Liver (tissue), 3 donors: ENCODE results near the gene HSD3B1.

Source experiments
- CTCF ChIP-seq: fragments of 150-350 bp; IDR thresholded peaks from 2 replicates; pipeline ENCODE4 v1.5.1; 2017; ENCODE audit warnings: improper control_type of control experiment, low read depth, low read length; ENCODE audit not compliant: missing input control
- EGR1 ChIP-seq, 2 donors: IDR thresholded peaks; 2 replicates each; pipeline ENCODE4 v1.6.1; 2016 to 2018; ENCODE audit warnings: antibody characterized with exemption in 2 of 2, low read depth in 2 of 2
- FOXA2 ChIP-seq: IDR thresholded peaks from 2 replicates; pipeline ENCODE4 v1.6.1; 2016; ENCODE audit warnings: antibody characterized with exemption
- GABPA ChIP-seq, 2 donors: IDR thresholded peaks in 1 of 2; conservative IDR thresholded peaks in 1 of 2; 2 replicates each; pipeline ENCODE4 v1.6.1; 2016; ENCODE audit warnings: antibody characterized with exemption in 2 of 2, mild to moderate bottlenecking in 1 of 2, moderate library complexity in 1 of 2
- HNF4A ChIP-seq, 2 donors: conservative IDR thresholded peaks; 2 replicates each; pipeline ENCODE4 v1.6.1; 2016; ENCODE audit warnings: antibody characterized with exemption in 2 of 2, mild to moderate bottlenecking in 2 of 2
- JUND ChIP-seq, 2 donors: IDR thresholded peaks; 2 replicates each; pipeline ENCODE4 v1.6.1; 2016; ENCODE audit warnings: antibody characterized with exemption in 2 of 2
- NR2F2 ChIP-seq: IDR thresholded peaks from 2 replicates; pipeline ENCODE4 v1.6.1; 2016; ENCODE audit warnings: antibody characterized with exemption
- RAD21 ChIP-seq, 2 donors: IDR thresholded peaks; 2 replicates each; pipeline ENCODE4 v1.6.1; 2016; ENCODE audit warnings: antibody characterized with exemption in 2 of 2, mild to moderate bottlenecking in 2 of 2
- RXRA ChIP-seq, 2 donors: IDR thresholded peaks; 2 replicates each; pipeline ENCODE4 v1.6.1; 2017 to 2018; ENCODE audit warnings: antibody characterized with exemption in 2 of 2, mild to moderate bottlenecking in 1 of 2
- SP1 ChIP-seq: IDR thresholded peaks from 2 replicates; pipeline ENCODE4 v1.6.1; 2018; ENCODE audit warnings: antibody characterized with exemption, mild to moderate bottlenecking
- TAF1 ChIP-seq: conservative IDR thresholded peaks from 2 replicates; pipeline ENCODE4 v1.6.1; 2016; ENCODE audit warnings: antibody characterized with exemption, mild to moderate bottlenecking
- YY1 ChIP-seq: IDR thresholded peaks from 2 replicates; pipeline ENCODE4 v1.6.1; 2016; ENCODE audit warnings: antibody characterized with exemption, mild to moderate bottlenecking
- TF ChIP-seq, protein P1 (sequence below): IDR thresholded peaks from 2 replicates; pipeline ENCODE4 v1.6.1; 2016; ENCODE audit warnings: antibody characterized with exemption, mild to moderate bottlenecking
- TF ChIP-seq, protein P2 (sequence below): IDR thresholded peaks from 2 replicates; pipeline ENCODE4 v1.6.1; 2016; ENCODE audit warnings: antibody characterized with exemption
- donor health status: healthy.
- donor health status: healthy.

DNA sequence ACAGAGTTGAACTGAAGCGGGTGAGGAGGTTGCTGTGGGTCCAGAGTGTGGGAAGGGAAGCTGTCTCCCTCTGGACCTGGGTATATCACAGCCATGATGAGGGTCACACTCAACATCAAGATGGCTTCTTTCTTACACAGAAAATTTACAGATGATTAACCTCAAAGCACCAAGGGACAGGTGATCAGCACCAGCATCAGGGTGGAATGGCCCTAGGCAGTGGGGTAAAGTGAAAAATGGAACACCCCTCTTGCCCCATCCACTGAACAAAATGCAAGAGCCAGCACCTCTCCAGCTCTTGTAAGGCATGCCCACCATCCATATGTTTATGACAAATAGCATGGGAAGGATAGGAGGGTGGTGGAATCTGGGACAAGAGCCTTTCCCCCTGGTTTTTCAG lies 40.3 kb downstream of the HSD3B1 start:
- TF ChIP-seq CTCF = no peak
- TF ChIP-seq RXRA (IDR thresholded peaks at IDR 0.05) = no peak
- no peak for TF ChIP-seq GABPA (IDR thresholded peaks at IDR 0.05 in 1 of 2, conservative IDR thresholded peaks at IDR 0.05 in 1 of 2)
- no peak for TF ChIP-seq JUND (IDR thresholded peaks at IDR 0.05)
- no peak for TF ChIP-seq FOXA2
- TF ChIP-seq, protein P1, sequence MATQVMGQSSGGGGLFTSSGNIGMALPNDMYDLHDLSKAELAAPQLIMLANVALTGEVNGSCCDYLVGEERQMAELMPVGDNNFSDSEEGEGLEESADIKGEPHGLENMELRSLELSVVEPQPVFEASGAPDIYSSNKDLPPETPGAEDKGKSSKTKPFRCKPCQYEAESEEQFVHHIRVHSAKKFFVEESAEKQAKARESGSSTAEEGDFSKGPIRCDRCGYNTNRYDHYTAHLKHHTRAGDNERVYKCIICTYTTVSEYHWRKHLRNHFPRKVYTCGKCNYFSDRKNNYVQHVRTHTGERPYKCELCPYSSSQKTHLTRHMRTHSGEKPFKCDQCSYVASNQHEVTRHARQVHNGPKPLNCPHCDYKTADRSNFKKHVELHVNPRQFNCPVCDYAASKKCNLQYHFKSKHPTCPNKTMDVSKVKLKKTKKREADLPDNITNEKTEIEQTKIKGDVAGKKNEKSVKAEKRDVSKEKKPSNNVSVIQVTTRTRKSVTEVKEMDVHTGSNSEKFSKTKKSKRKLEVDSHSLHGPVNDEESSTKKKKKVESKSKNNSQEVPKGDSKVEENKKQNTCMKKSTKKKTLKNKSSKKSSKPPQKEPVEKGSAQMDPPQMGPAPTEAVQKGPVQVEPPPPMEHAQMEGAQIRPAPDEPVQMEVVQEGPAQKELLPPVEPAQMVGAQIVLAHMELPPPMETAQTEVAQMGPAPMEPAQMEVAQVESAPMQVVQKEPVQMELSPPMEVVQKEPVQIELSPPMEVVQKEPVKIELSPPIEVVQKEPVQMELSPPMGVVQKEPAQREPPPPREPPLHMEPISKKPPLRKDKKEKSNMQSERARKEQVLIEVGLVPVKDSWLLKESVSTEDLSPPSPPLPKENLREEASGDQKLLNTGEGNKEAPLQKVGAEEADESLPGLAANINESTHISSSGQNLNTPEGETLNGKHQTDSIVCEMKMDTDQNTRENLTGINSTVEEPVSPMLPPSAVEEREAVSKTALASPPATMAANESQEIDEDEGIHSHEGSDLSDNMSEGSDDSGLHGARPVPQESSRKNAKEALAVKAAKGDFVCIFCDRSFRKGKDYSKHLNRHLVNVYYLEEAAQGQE = no peak
- TF ChIP-seq RAD21 (IDR thresholded peaks at IDR 0.05) = no peak
- TF ChIP-seq HNF4A (conservative IDR thresholded peaks at IDR 0.05) = no peak
- no peak for TF ChIP-seq SP1
- no peak for TF ChIP-seq NR2F2
- TF ChIP-seq YY1 = no peak
- TF ChIP-seq, protein P2, sequence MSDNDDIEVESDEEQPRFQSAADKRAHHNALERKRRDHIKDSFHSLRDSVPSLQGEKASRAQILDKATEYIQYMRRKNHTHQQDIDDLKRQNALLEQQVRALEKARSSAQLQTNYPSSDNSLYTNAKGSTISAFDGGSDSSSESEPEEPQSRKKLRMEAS = no peak
- TF ChIP-seq TAF1 = no peak
- no peak for TF ChIP-seq EGR1 (IDR thresholded peaks at IDR 0.05; ENCODE audit: low read depth in 2 of 2)
